Osteocyte (in vitro differentiated cells): ENCODE results near the gene EPAS1. TPM values are rescaled to one million over a fixed set of nuclear protein-coding genes. Genes with fewer than 3 reads are reported as not detected.

ENCODE experiments used
- DNase-seq: peaks from one replicate; pipeline ENCODE4 v3.0.0; 2021; ENCODE audit warnings: mixed read lengths; ENCODE audit not compliant: unreplicated experiment; ENCODE audit errors: extremely low spot score
- H3K27ac Mint-ChIP-seq: one replicate; pipeline ENCODE4 v1.8.0; 2021; ENCODE audit warnings: mild to moderate bottlenecking, mixed read lengths; ENCODE audit not compliant: unreplicated experiment
- H3K27me3 Mint-ChIP-seq: one replicate; pipeline ENCODE4 v1.8.0; 2021; ENCODE audit warnings: mixed read lengths; ENCODE audit not compliant: unreplicated experiment
- H3K36me3 Mint-ChIP-seq: one replicate; pipeline ENCODE4 v1.8.0; 2021; ENCODE audit warnings: mixed read lengths; ENCODE audit not compliant: unreplicated experiment
- H3K4me1 Mint-ChIP-seq: one replicate; pipeline ENCODE4 v1.8.0; 2021; ENCODE audit warnings: mixed read lengths; ENCODE audit not compliant: unreplicated experiment
- H3K4me3 Mint-ChIP-seq: one replicate; pipeline ENCODE4 v1.8.0; 2021; ENCODE audit warnings: mild to moderate bottlenecking, moderate library complexity, mixed read lengths; ENCODE audit not compliant: unreplicated experiment
- H3K9me3 Mint-ChIP-seq: one replicate; pipeline ENCODE4 v1.8.0; 2021; ENCODE audit warnings: mixed read lengths; ENCODE audit not compliant: unreplicated experiment
- total RNA-seq: library from RNA; stranded (reverse); gene quantifications from 2 replicates; pipeline ENCODE4 v1.2.1, GENCODE V29; 2021
- TF ChIP-seq, protein P1 (sequence below): fragments of 200-600 bp; sonication (generic); IDR thresholded peaks from 2 replicates; pipeline ENCODE4 v1.5.0; 2021; ENCODE audit warnings: antibody characterized with exemption, mild to moderate bottlenecking, moderate library complexity

EPAS1 gene
- total RNA-seq, 1 donor from 2014 or later: 14.1 TPM

DNA sequence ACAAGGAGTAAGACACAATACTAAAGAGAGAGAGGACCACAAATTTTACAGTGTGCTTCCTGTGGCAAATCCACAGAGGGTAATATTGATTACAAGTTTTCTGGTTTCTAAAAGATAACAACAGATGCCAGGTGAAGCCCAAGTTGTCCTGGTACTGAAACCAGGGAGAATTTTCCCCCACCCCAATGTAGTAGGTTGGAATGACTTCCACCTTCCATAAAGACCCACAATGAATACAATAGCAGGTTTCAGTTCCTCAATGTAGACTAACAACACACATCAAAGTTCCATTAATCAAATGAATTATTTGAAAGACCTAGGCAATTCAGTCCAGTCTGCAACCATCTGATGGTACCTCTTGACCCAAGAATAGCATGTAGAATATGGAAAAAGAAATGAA is 138.1 kb downstream of the EPAS1 start:
- Mint-ChIP-seq H3K27me3 (peaks cover 76% of the 10 kb centered on the region), H3K36me3 (no peaks in the 10 kb centered on the region), H3K27ac (peak overlapping the region; percentile 71), H3K9me3 (no peaks in the 10 kb centered on the region), H3K4me3 (no peak overlapping the region), H3K4me1 (peaks cover 13% of the 10 kb centered on the region)
- no peak for DNase-seq
- TF ChIP-seq, protein P1, sequence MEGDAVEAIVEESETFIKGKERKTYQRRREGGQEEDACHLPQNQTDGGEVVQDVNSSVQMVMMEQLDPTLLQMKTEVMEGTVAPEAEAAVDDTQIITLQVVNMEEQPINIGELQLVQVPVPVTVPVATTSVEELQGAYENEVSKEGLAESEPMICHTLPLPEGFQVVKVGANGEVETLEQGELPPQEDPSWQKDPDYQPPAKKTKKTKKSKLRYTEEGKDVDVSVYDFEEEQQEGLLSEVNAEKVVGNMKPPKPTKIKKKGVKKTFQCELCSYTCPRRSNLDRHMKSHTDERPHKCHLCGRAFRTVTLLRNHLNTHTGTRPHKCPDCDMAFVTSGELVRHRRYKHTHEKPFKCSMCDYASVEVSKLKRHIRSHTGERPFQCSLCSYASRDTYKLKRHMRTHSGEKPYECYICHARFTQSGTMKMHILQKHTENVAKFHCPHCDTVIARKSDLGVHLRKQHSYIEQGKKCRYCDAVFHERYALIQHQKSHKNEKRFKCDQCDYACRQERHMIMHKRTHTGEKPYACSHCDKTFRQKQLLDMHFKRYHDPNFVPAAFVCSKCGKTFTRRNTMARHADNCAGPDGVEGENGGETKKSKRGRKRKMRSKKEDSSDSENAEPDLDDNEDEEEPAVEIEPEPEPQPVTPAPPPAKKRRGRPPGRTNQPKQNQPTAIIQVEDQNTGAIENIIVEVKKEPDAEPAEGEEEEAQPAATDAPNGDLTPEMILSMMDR: no peak

GRCh38 chr2:46435796-46436360 is 138.7 kb downstream of the EPAS1 start:
- DNase-seq: no peak
- H3K36me3 Mint-ChIP-seq: no peaks in the 10 kb centered on the region
- no peaks in the 10 kb centered on the region for H3K9me3 Mint-ChIP-seq
- H3K4me1 Mint-ChIP-seq: peaks cover 13% of the 10 kb centered on the region
- H3K27me3 Mint-ChIP-seq: peaks cover 76% of the 10 kb centered on the region
- no peak overlapping the region for H3K27ac Mint-ChIP-seq
- H3K4me3 Mint-ChIP-seq: no peak overlapping the region
- TF ChIP-seq, protein P1: no peak

Other genes starting within 250 kb of the EPAS1 start
- not detected in 2 replicates for gene TMEM247, start 182.2 kb downstream of the EPAS1 start, total RNA-seq
- 90.6 and 91.3 TPM in 2 replicates for gene RHOQ, start 245.1 kb downstream of the EPAS1 start, total RNA-seq
- 8.9 and 9.3 TPM in 2 replicates for gene ATP6V1E2, start 245.2 kb downstream of the EPAS1 start, total RNA-seq